Naive thymus-derived CD4-positive, alpha-beta T cell (primary cell): ENCODE data around the gene SSBP1. TPM values are rescaled to one million over a fixed set of nuclear protein-coding genes. Genes with fewer than 3 reads are reported as not detected.

Experiments
- ATAC-seq: fragments of 150-1000 bp; cut with Tn5 transposase; 2 replicates; pipeline ENCODE4 v1.10.0; 2021; ENCODE audit warnings: mild to moderate bottlenecking, moderate library complexity
- CTCF ChIA-PET: fragments of 350-600 bp; sonication (Branson Sonifier 250); formaldehyde crosslinking; loops from one replicate; lab custom pipeline; 2021; ENCODE audit warnings: antibody characterized with exemption; lab: Charles Lee
- POLR2A ChIA-PET: fragments of 350-600 bp; sonication (Branson Sonifier 250); formaldehyde crosslinking; loops from one replicate; lab custom pipeline; 2021; ENCODE audit warnings: antibody characterized with exemption, inconsistent platforms; lab: Charles Lee
- DNase-seq, 9 donors: peaks; one replicate each; pipeline versions ENCODE4 v3.0.0 to v3.0.0-alpha.2; 2020 to 2022; ENCODE audit warnings: mixed read lengths in 1 of 9
- H3K27ac ChIP-seq: one replicate; pipeline ENCODE4 v1.7.0; 2013; ENCODE audit warnings: mild to moderate bottlenecking, low read depth, low read length, moderate library complexity
- H3K27me3 ChIP-seq, 2 donors: one replicate each; pipeline ENCODE4 v1.7.0; 2013; ENCODE audit warnings: low read length in 2 of 2, mild to moderate bottlenecking in 2 of 2, moderate library complexity in 2 of 2; ENCODE audit not compliant: control insufficient read depth in 2 of 2, insufficient read depth in 2 of 2
- H3K36me3 ChIP-seq, 3 experiments: 1 replicate in 2 of 3; 2 replicates in 1 of 3; pipeline ENCODE4 v1.7.0; 2013; ENCODE audit warnings: low read length in 3 of 3, mild to moderate bottlenecking in 3 of 3, moderate library complexity in 1 of 3; ENCODE audit not compliant: insufficient read depth in 3 of 3, control insufficient read depth in 2 of 3
- H3K4me1 ChIP-seq, 2 donors: one replicate each; pipeline ENCODE4 v1.7.0; 2013; ENCODE audit warnings: low read length in 2 of 2, mild to moderate bottlenecking in 2 of 2, moderate library complexity in 1 of 2; ENCODE audit not compliant: control insufficient read depth in 2 of 2, insufficient read depth in 2 of 2
- H3K4me3 ChIP-seq: 2 replicates; pipeline ENCODE4 v1.7.0; 2013; ENCODE audit warnings: mild to moderate bottlenecking, low read length
- H3K9me3 ChIP-seq, 3 experiments: 1 replicate in 2 of 3; 2 replicates in 1 of 3; pipeline ENCODE4 v1.7.0; 2013; ENCODE audit warnings: low read length in 3 of 3; ENCODE audit not compliant: control insufficient read depth in 2 of 3
- H3K27ac Mint-ChIP-seq, 9 donors: one replicate each; pipeline ENCODE4 v1.8.0; 2020 to 2022; ENCODE audit warnings: mixed read lengths in 9 of 9, mild to moderate bottlenecking in 8 of 9, moderate library complexity in 5 of 9, inconsistent platforms in 2 of 9
- H3K27me3 Mint-ChIP-seq, 5 donors: one replicate each; pipeline ENCODE4 v1.8.0; 2021 to 2022; ENCODE audit warnings: mixed read lengths in 5 of 5, mild to moderate bottlenecking in 1 of 5
- H3K36me3 Mint-ChIP-seq, 5 donors: one replicate each; pipeline ENCODE4 v1.8.0; 2020 to 2022; ENCODE audit warnings: mixed read lengths in 5 of 5, mild to moderate bottlenecking in 3 of 5, inconsistent platforms in 1 of 5
- H3K4me1 Mint-ChIP-seq, 7 donors: one replicate each; pipeline ENCODE4 v1.8.0; 2020 to 2022; ENCODE audit warnings: mixed read lengths in 7 of 7, mild to moderate bottlenecking in 3 of 7, inconsistent platforms in 1 of 7
- H3K4me3 Mint-ChIP-seq, 10 donors: one replicate each; pipeline ENCODE4 v1.8.0; 2020 to 2022; ENCODE audit warnings: mild to moderate bottlenecking in 10 of 10, mixed read lengths in 10 of 10, moderate library complexity in 6 of 10, inconsistent platforms in 2 of 10
- H3K9me3 Mint-ChIP-seq, 11 donors: one replicate each; pipeline ENCODE4 v1.8.0; 2020 to 2022; ENCODE audit warnings: mixed read lengths in 11 of 11, mild to moderate bottlenecking in 4 of 11, inconsistent platforms in 1 of 11, moderate library complexity in 1 of 11
- intact Hi-C, 2 donors: fragments of 100-400 bp; cut with micrococcal nuclease; formaldehyde crosslinking; loops; one replicate each; pipeline ENCODE4 v1.15.1; 2023
- polyA plus RNA-seq, 2 donors: library from polyadenylated mRNA; unstranded; fragments of 300-500 nt; fragmentation: Illumina TruSeq; gene quantifications; one replicate each; pipeline ENCODE4 v1.2.3, GENCODE V29; 2021
- total RNA-seq, 6 experiments: library from RNA in 5 of 6; stranded (reverse) in 5 of 6; gene quantifications; 1 replicate in 5 of 6; 2 replicates in 1 of 6; pipeline ENCODE4 v1.2.3 and lab custom pipeline; 2021 to 2026

The SSBP1 gene
- total and polyA plus RNA-seq, 7 experiments from 2014 or later, result 86.4 to 360 (median 108) TPM

DNA sequence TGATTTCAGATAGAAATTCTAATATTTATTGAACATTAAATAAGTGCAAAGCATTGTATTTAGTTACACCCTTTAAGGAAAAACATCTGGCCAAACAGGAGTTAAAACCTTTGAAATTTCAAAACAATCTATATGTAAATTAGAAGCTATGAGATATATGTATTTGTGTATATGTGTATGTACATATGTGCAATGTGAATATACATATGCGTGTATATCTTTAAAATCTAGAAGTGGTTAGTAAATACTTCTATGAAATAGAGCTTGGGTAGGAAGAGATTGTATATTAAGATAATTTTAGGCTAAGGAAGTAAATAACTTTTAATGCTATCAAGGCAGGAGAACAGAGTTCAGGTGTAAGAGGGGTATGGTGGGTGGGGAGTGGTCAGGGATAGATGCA, 20.7 kb upstream of the SSBP1 start:
- CTCF ChIA-PET, result no interaction called here

GRCh38 chr7:141722529-141722928, 15.6 kb upstream of the SSBP1 start:
- DNase-seq (no peak), ATAC-seq (no peak)
- peaks cover 0 to 3% (median 0%) of the 10 kb centered on the region in 3 experiments for H3K36me3 ChIP-seq
- Mint-ChIP-seq H3K4me1 (peaks cover 0 to 8% (median 0%) of the 10 kb centered on the region in 7 donors), H3K4me3 (no peak overlapping the region), H3K27ac (no peak overlapping the region), H3K9me3 (no peaks in the 10 kb centered on the region), H3K27me3 (peaks cover 0 to 4% (median 0%) of the 10 kb centered on the region in 5 donors), H3K36me3 (peaks cover 0 to 42% (median 1%) of the 10 kb centered on the region in 5 donors)
- H3K4me3 ChIP-seq, result no peak overlapping the region
- H3K27ac ChIP-seq, result no peak overlapping the region
- H3K9me3 ChIP-seq, result no peaks in the 10 kb centered on the region
- intact Hi-C loops, result no loop called here
- ChIA-PET CTCF (interaction anchor here (1.4 to 1.6 kb wide), 2 partner anchors 15 to 68 kb away, joined by 6 read pairs; no protein-coding TSS in a partner anchor), POLR2A (no interaction called here)
- H3K27me3 ChIP-seq, result no peaks in the 10 kb centered on the region
- no peaks in the 10 kb centered on the region for H3K4me1 ChIP-seq

More for the DNA sequence above, 20.7 kb upstream of the SSBP1 start:
- H3K9me3 Mint-ChIP-seq, result no peaks in the 10 kb centered on the region
- intact Hi-C loops, result no loop called here
- Histone ChIP-seq H3K27ac (no peak overlapping the region), H3K4me1 (no peaks in the 10 kb centered on the region), H3K27me3 (no peaks in the 10 kb centered on the region), H3K4me3 (no peak overlapping the region), H3K36me3 (no peaks in the 10 kb centered on the region), H3K9me3 (no peaks in the 10 kb centered on the region)
- DNase-seq (no peak), ATAC-seq (no peak)
- peaks cover 0 to 9% (median 0%) of the 10 kb centered on the region in 7 donors for H3K4me1 Mint-ChIP-seq
- H3K27ac Mint-ChIP-seq, result no peak overlapping the region
- POLR2A ChIA-PET, result interaction anchor here (1.0 kb wide), 1 partner anchor 16 kb away, joined by 3 read pairs; no protein-coding TSS in a partner anchor
- peaks cover 0 to 8% (median 0%) of the 10 kb centered on the region in 5 donors for H3K27me3 Mint-ChIP-seq
- no peak overlapping the region for H3K4me3 Mint-ChIP-seq
- peaks cover 0 to 19% (median 0%) of the 10 kb centered on the region in 5 donors for H3K36me3 Mint-ChIP-seq

DNA sequence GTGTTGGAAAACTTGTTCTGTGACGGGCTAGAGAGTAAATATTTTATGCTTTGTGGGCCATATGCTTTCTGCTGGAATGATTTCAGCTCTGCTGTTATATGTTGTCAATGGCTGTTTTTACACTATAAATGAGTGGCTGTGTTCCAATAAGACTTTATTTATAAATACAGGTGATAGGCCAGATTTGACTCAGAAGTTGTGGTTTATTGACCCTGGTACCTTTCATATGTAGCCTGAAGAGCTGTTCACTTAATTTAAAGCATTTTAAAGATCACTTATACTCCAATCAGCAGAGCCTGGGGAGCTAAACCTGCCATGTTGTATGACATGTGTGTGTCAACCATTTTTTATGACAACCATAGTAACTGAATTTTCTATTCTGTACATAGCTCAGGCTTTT, 9.1 kb upstream of the SSBP1 start:
- ChIA-PET POLR2A (no interaction called here), CTCF (no interaction called here)
- H3K9me3 ChIP-seq, result no peaks in the 10 kb centered on the region
- no peaks in the 10 kb centered on the region for H3K27me3 Mint-ChIP-seq
- no peak overlapping the region for H3K4me3 ChIP-seq
- H3K36me3 ChIP-seq, result peaks cover 0 to 3% (median 0%) of the 10 kb centered on the region in 3 experiments
- intact Hi-C loops, result no loop called here
- ATAC-seq, result no peak
- H3K27ac ChIP-seq, result no peak overlapping the region
- no peak overlapping the region for H3K27ac Mint-ChIP-seq
- H3K36me3 Mint-ChIP-seq, result peaks cover 0 to 10% (median 1%) of the 10 kb centered on the region in 5 donors
- no peaks in the 10 kb centered on the region for H3K9me3 Mint-ChIP-seq
- no peaks in the 10 kb centered on the region for H3K4me1 ChIP-seq
- H3K4me3 Mint-ChIP-seq, result no peak overlapping the region
- no peak for DNase-seq
- H3K4me1 Mint-ChIP-seq, result no peaks in the 10 kb centered on the region
- no peaks in the 10 kb centered on the region for H3K27me3 ChIP-seq

DNA sequence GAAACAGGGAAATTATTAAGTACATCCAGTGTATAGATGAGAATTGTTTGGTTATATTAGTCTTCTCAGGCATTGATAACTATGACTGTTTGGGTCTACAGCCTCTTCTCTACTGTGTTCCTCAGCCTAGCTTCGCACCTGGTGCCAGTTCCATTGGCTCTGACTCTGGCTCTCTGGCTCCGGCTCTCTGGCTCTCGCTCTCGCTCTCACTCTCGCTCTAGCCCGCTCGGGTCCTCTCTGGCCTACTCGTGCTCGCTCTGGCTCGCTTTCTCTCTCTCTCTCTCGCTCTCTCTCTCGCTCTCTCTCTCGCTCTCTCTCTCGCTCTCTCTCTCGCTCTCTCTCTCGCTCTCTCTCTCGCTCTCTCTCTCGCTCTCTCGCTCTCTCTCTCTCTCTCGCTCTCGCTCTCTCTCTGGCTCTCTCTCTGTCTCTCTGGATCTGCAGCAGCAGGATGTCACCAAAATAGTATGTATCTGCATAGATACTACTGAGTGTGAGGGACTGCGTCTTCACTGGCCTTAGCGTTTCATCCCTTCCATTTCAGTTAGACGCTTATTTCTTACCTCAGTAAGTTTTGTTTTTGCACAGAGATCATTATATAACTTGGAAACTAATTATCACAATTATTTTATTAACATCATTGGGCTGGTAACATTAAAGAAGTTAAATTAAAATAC, 6.5 kb upstream of the SSBP1 start:
- Mint-ChIP-seq H3K4me3 (peak overlapping the region in 1 of 10 donors; percentile 22), H3K36me3 (no peaks in the 10 kb centered on the region), H3K4me1 (peaks cover 0 to 6% (median under 1%) of the 10 kb centered on the region in 7 donors), H3K27ac (peak overlapping the region in 1 of 9 donors; percentile 65), H3K27me3 (no peaks in the 10 kb centered on the region), H3K9me3 (no peaks in the 10 kb centered on the region)
- ChIA-PET POLR2A (no interaction called here), CTCF (no interaction called here)
- H3K4me3 ChIP-seq, result no peak overlapping the region
- no peaks in the 10 kb centered on the region for H3K36me3 ChIP-seq
- H3K4me1 ChIP-seq, result peaks cover 0 to under 1% of the 10 kb centered on the region in 2 donors
- ATAC-seq (no peak), DNase-seq (no peak)
- no peaks in the 10 kb centered on the region for H3K27me3 ChIP-seq
- intact Hi-C loops, result no loop called here
- no peaks in the 10 kb centered on the region for H3K9me3 ChIP-seq
- H3K27ac ChIP-seq, result no peak overlapping the region

- Histone ChIP-seq H3K36me3 (peaks cover 0 to 20% (median 10%) of the 10 kb centered on the region in 3 experiments), H3K4me1 (peaks cover 21 to 22% of the 10 kb centered on the region in 2 donors), H3K9me3 (no peaks in the 10 kb centered on the region), H3K27ac (peak overlapping the region; percentile 77), H3K4me3 (peak overlapping the region; percentile 84), H3K27me3 (no peaks in the 10 kb centered on the region)
- Mint-ChIP-seq H3K36me3 (peaks cover 9 to 18% (median 14%) of the 10 kb centered on the region in 5 donors), H3K9me3 (peaks cover 0 to 2% (median 0%) of the 10 kb centered on the region in 11 donors), H3K27me3 (no peaks in the 10 kb centered on the region), H3K4me3 (peak overlapping the region; percentile 92 to 100 (median 98)), H3K27ac (peak overlapping the region; percentile 95 to 99 (median 98)), H3K4me1 (peaks cover 18 to 58% (median 51%) of the 10 kb centered on the region in 7 donors)
- CTCF ChIA-PET, result interaction anchor here (0.7 to 2.8 kb wide), 13 partner anchors 11 to 85 kb away, joined by 3 to 31 read pairs (median 4); partner anchors contain the start of gene DENND11
- DNase-seq (peak in 7 of 9 donors; percentile 11 to 41 (median 28)), ATAC-seq (no peak)
- intact Hi-C loops, result loop anchor here in 1 of 2 donors (5.0 kb wide), 1 partner anchor 1065 kb away; the partner anchor contains the start of gene ADCK2
- POLR2A ChIA-PET, result interaction anchor here (0.6 to 5.7 kb wide), 11 partner anchors 22 to 1315 kb away, joined by 3 to 59 read pairs (median 5); partner anchors contain the start of genes AGK, DENND11 and MRPS33
These were observed 881 bp upstream of the SSBP1 start for GRCh38 chr7:141737118-141737835.

GRCh38 chr7:141738592-141739013, 445 bp downstream of the SSBP1 start:
- Mint-ChIP-seq H3K4me1 (peaks cover 23 to 69% (median 61%) of the 10 kb centered on the region in 7 donors), H3K27ac (peak overlapping the region; percentile 95 to 99 (median 98)), H3K27me3 (no peaks in the 10 kb centered on the region), H3K36me3 (peaks cover 16 to 28% (median 22%) of the 10 kb centered on the region in 5 donors), H3K9me3 (peaks cover 0 to 2% (median 0%) of the 10 kb centered on the region in 11 donors), H3K4me3 (peak overlapping the region; percentile 92 to 100 (median 98))
- H3K4me3 ChIP-seq, result peak overlapping the region; percentile 84
- intact Hi-C loops, result loop anchor here (1.0 to 5.0 kb wide), 19 partner anchors 14 to 1550 kb away; partner anchors contain the start of genes AGK (in 2 of the 2), BRAF (in 2 of the 2), MKRN1 (in 2 of the 2) and MRPS33 (in 2 of the 2)
- peaks cover 4 to 33% (median 10%) of the 10 kb centered on the region in 3 experiments for H3K36me3 ChIP-seq
- DNase-seq (no peak), ATAC-seq (no peak)
- ChIA-PET CTCF (interaction anchor here (0.6 to 2.8 kb wide), 8 partner anchors 24 to 88 kb away, joined by 3 to 31 read pairs (median 4); partner anchors contain the start of gene DENND11), POLR2A (interaction anchor here (0.9 to 5.7 kb wide), 8 partner anchors 29 to 724 kb away, joined by 3 to 59 read pairs (median 8); partner anchors contain the start of genes AGK, DENND11 and MRPS33)
- H3K27me3 ChIP-seq, result no peaks in the 10 kb centered on the region
- peaks cover 21 to 22% of the 10 kb centered on the region in 2 donors for H3K4me1 ChIP-seq
- H3K27ac ChIP-seq, result peak overlapping the region; percentile 77
- no peaks in the 10 kb centered on the region for H3K9me3 ChIP-seq
